M059J (cell line): ENCODE measurements around the gene DCAF8. TPM values are rescaled to one million over a fixed set of nuclear protein-coding genes. Genes with fewer than 3 reads are reported as not detected.
A peak's percentile ranks its signal among the peaks of the same experiment; 100 is the strongest.
"Not testable (repeated sequence)": the region's sequence is repeated elsewhere in the genome, so short reads cannot be mapped to it uniquely, and the experiment has no call there.

Experiments
- DNase-seq: peaks from one replicate; pipeline ENCODE4 v3.0.0-alpha.2; 2012; ENCODE audit warnings: low read depth
- total RNA-seq: library from RNA; depleted of rRNA; stranded (reverse); fragments of >200 nt; shearing (Covaris generic); gene quantifications from 2 replicates; pipeline ENCODE4 v1.2.3, GENCODE V29; 2014; rRNA removed

The DCAF8 gene
- total RNA-seq: 31.1 and 40.6 TPM in 2 replicates

DNA sequence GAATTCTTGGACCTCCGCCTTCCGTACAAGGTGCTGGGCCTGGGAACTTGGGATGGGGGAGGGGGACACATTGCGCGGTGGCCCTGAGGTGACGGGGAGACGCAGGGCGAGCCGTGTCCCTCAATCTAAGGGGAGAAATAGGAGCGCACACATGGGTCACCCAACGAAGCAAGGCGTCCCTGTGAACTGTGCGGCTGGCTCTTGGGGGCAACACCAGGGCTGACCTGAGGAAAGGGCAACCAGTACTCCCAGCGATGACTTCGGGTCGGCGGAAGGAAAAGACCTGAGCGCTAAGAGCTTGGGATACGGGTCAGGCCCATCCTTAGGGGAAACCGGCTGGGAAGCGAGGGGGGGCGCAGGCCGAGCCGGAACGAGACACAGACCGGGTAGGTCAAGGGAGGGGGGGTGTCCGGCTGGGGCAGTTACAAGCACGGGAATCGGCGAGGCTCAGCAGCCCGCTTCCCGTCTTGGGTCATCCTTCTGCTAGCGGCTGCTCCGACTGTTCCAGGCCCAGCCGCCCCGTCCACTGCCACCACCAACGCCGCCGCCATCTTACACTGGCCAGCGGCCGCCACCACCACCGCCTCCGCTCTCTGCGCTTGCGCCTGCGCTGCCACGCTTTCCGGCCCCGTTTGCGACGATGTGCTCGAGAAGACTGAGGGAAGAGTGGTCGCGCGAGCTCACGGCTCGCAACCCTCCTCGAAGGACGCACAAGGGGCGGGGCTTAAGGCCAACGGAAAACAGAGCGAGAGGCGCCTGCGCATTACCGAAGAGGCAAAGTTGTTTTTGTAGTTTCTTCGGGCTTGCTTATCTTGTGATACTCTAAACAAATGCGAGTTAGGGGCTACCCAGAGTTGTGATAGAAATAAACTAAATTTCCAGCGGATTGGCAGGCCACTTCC is at the start of gene DCAF8:
TSS of gene DCAF8 (minus strand) at position 657 of the 902 bp plus-strand sequence. CDS start 18,541 bp downstream, outside the sequence.
- peak; percentile 97 for DNase-seq

DNA sequence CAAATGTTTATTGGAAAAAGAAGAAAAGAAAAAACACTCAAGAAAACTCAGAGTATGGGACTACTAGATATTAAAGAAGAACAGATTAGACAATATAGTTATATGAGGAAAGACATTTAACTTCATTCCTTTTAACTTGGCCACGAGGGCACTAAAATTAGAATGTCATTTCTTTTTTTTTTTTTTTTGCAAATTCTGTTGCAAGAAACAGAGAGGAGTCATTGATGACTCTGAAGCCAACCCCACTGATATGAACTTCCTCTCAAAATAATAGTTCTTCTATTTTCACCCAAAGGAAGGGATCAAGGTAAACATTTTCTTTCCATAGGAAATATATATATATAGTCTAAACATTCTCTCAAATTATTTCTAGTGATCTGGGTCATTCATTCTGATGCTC is 47.2 kb upstream of the DCAF8 start:
- no peak for DNase-seq

DNA sequence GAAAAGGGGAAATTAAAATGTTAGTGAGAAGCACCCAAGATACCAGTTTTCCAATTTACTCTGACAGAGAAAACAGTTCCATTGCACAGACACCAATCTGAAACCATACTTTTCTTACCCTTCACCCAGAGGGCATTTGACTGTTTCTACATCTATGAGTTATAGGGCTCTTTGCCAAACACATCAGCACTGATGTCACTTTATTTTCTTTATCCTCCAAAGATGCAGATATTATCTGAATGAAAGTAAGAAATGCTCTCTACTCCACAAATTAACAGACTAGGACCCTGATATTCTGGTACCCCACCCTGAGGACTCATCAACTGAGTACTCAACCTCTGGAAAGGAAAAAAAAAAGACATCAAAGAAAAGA is 46.8 kb upstream of the DCAF8 start:
- DNase-seq: peak; percentile 37

DNA sequence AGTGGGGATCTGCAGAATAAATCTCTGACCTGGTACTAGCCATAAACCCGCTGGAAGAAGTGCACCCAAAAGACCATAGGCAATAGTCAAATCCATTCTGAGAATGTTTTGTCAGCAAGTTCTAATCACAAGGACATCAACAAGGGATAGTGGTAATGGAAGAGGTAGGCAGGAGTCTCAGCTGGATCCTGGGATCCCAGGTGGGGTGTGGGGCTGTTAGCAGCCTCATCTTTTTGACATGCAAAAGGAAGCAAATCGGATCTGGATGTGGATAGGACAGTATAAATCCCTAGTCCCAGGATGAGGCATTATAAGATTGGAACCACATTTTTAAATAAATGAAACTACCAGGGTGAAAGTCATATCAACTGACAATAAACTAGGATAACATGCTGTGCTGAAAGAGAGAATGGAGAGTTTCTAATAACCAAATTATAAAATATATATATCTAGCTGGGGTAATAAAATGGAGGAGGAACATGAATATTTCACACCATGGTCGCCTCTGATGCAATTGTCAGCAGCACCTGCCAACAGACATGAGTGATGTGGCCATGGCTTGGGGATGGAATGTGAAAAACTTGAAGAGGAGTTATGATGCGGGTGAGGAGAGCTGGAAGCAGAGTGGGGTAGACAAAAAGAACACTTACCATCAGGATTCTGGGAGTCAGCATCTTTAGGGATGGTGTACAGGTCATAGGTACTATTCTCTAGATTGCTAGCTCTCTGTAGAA is 46.3 kb upstream of the DCAF8 start:
- DNase-seq: no peak

DNA sequence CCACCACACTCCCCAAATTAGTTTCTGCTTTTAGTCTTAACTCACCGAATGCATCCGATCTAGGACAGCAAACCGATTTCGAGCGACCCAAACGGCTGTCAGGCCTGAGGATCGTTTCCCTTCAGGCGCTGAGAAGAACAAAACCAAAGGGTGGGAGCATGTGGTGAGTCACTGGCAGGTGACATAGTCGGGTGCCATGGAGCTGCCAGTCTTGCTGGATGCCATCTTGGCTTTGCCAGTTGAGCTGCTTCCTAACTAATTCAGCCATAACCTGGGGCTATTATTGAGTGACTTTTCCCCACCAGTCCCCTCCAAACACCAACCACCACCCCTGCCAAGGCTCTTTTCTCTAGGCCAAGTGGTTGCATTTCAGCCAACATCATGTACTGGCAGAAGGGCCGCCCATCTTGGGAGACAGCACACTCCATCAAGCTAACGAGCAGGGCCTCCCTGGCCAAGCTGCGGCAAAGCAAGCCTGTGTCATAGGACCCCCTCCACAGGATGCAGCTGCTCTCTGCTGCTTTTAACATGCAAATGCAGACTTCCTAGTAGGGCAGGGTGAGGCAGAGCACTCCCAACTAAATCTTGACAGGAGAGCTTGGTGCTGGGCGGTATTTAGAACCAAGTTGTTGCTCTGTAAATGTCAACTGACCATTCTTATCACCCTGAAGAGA is 44.9 kb upstream of the DCAF8 start:
- DNase-seq: no peak

DNA sequence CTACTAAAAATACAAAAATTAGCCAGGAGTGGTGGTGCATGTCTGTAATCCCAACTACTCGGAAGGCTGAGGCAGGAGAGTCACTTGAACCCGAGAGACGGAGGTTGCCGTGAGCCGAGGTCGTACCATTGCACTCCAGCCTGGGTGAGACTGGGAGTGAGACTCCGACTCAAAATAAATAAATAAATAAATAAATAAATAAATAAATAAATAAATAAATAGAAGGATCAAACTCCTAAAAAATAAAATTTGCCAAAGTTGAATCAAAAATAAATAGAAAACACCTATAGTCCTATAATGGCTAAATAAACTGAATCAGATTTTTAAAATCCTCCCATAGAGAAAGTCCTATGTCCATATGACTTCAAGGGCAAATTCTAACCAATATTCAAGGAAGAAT is 37.8 kb upstream of the DCAF8 start:
- no peak for DNase-seq

DNA sequence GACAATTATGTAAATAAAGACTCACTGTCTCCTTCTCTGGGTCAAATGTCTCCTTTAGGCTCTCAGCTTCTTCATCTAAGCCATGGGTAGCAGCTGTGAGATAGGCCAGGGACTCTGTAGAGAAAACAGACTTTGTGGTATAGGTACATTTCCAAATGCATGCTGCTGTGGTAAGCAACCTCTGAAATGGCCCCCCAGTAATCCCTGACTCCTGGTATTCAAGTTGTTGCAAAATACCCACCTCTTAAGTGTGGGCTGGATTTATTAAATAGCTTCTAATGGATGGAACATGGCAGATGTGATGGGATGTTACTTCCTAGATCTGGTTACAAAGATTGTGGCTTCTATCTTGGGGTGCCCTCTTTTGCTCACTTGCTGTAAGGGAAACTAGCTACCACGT is 33.7 kb upstream of the DCAF8 start:
- no peak for DNase-seq

DNA sequence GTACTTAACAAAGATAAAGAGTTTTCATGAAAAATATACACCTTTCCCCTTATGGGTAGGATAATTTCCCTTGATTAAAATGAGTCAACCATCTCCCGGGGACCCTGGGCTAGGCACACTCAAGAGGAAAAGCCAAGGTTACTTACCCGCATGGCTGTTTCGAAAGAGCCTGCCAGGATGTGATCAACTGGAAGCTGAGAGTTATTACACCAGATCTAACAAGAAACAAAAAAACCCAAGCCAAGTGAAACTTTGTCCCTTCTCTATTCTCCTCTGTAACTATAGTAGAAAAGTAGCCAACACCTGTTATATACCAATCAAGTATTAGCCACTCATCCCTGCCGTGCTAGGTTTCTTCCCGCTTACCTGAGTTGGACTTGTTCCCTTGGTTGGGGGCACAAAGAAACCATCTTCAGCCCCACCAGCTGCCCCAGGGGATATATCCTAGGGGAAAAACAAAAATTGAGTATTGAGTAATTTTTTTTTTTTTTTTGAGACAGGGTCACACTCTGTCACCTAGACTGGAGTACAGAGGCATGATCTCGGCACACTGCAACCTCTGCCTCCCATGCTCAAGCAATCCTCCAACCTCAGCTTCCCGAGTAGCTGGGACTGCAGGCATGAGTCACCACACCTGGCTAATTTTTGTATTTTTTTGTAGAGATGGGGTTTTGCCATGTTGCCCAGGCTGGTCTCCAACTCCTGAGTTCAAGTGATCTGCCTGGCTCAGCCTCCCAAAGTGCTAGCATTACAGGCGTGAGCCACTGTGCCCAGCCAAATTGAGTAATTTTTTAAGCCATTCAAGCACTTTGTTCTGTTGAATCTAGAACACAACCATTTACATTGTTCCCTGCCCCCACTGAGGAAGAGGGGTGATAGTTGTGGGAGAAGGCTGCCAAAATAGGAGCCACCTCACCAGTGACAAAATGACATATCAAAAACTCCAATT is 30.9 kb upstream of the DCAF8 start:
- no peak for DNase-seq

DNA sequence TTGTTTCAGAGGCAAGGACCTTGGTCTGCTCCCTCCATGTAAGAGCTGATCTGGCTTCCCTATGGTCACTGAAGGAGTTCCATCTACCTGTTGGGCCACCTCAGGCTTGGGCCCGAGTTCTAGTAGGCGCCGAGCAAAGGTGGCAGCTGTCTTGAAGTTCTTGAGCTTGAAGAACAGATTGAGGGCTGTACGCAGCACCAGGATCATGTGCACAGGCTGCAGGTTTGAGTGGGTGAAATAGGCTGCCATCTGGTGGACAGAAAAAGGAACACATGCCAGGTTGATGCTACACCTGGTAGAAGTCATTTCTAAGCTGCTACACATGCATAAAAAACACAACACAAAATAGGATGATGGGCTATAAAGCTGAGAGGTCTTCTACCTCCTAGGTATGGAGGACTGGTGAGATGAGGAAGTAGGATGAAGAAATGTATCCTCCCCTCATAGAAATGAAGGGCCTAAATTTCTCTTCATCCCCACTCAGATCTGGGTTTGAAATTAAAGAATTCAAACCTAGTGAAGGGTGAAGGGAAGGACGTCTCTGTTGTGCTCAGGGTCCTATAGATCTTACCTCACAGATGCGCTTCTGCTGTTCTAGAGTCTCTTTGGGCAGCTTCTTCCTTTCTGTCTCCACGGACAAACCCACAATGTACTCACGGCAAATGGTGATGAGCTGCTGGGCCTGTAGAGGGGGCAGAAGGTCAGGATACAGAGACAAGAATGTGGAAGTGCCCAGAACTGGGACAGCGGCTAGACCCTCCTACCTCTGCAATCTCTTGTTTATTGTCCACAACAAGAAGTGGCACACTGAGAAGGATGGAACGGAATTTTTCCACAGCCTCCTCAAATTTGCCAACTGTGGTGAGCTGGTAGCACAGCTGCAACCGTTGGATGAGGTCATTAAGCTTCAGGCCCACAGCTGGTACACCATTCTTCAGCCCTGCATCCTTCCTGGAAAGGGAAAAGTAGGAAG is 29.2 kb upstream of the DCAF8 start:
- DNase-seq: peak; percentile 63

DNA sequence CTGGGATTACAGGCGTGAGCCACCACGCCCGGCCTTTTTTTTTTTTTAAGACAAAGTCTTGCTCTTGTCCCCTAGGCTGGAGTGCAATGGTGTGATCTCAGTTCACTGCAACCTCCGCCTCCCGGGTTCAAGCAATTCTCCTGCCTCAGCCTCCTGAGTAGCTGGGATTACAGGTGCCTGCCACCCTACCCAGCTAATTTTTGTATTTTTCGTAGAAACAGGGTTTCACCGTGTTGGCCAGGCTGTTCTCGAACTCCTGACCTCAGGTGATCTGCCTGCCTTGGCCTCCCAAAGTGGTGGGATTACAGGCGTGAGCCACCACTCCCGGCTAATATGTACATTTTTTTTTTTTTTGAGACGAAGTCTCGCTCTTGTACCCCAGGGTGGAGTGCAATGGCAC is 25.4 kb upstream of the DCAF8 start:
- DNase-seq: not testable (repeated sequence)

DNA sequence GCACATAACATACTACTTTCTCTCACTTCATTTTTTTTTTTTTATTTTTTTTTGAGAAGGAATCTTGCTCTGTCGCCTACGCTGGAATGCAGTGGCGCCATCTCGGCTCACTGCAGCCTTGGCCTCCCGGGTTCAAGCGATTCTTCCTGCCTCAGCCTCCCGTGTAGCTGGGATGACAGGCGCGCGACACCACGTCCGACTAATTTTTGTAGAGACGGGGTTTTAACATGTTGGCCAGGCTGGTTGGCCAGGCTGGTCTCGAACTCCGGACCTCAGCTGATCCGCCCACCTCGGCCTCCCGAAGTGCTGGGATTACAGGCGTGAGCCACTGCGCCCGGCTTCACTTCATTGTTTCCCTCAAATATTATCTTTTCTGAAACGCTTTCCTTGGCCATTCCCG is 23.2 kb upstream of the DCAF8 start:
- DNase-seq: no peak

DNA sequence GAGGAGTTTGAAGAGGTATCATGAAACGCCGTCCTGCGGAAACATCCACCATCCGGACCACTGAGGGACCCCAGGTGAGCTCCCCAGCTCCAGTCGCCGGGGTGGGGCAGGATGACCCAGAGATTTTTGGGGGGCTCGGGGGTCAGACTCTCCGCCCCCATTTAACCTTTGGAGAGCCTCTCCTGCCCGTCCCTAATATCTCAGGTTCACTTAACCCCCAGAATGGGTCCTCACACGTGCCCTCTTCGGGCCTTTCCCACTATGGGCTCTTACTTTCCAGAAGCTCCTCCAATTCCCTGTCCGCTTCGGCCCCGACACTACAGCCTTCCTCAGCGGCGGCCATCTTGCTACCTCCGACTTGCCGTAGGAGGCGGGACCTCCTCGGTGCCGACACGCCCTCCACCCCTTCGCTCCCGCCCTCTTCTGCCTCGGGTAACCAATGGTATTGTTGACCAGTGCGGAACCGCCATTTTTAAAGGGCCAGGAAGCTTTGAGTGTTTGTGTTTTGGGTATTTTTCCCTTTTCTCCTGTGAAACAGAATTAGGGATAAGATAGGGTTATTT is 22.5 kb upstream of the DCAF8 start, which contains the start of gene PEX19:
TSS of gene PEX19 (minus strand) at position 352 of the 563 bp plus-strand sequence. CDS start at position 343, 9 bp downstream.
- DNase-seq: peak; percentile 91

DNA sequence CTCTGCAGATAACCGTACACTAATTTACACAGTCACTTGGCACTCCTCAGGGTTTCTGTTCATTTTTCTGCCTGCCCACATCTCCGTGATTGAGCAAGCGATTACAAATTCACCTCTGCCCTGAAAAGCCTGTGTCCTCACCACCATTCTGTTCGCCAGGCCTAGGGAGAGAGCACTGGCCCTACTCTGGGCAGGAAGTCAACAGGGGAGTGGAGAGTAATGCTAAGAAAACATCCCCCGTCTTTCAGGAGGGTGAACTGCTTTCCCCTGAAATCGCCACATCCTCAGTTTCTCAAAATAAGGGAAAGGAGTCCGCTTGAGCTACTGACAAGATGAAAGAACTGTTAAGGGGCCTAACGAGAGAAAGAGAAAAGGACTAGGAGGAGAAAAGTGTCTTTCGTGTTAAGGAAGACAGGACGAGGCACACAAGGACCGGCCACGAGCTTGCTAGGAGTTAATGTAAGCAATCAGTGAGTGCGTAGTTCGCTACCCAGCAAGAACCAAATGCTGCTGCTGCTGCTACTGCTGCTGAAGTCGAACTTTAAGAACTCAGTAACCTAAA is 22.0 kb upstream of the DCAF8 start:
- DNase-seq: peak; percentile 59

DNA sequence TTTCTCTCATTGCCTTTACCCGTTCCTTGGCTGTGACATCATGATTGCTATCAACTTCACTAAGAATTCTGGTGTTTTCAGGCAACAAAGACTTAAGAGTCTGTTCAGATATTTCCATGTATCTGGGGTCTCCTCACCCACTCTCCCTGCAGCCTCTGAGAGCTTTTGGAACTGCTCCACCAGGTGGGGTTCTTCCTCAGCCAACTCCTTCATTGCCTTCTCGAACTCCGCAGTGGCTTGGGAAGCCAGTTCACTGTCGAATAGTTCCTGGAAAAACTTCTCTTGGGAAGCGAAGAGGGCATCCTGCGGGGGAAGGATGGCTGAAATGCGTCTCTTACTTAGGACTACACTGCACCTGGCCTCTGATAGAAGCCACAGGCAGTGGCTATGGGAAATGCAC is 20.5 kb upstream of the DCAF8 start:
- DNase-seq: no peak

DNA sequence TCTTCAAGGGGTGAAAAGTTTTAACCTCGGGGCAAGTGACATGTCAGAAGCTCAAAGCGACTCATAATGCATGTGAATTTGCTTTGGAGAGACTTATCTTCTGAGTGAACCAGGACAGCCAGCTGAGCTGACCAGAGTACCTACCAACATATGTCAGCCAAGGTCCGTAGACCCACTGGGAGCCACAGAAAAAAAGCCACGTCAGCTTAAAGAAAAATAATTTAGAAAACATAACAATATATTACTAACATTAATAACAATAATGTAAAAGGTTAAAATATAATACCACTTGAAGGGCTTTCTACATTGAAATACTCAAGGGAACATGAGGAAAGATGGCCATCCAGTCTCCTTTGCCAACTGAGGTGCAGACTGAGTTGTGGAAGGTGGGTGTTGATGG is 15.6 kb upstream of the DCAF8 start:
- no peak for DNase-seq

DNA sequence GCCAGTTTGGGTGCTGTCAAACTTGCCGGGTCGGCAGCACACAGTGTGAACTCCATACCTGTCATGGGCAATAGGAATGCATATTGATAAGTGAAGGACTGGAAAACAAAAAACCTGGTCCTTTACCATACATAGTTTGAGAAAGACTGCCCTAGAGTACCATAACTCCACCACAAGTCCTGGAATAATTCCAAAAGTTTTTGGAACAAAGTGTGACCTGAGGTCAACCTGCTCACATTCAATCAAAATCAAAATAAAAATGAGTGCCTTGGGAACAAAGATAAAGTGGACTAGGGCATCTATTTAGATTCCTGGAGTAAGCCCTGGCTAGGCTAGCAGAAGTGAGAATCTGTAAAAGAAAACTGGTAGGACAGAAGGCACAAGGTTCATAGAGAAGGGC is 15.0 kb upstream of the DCAF8 start:
- DNase-seq: no peak

DNA sequence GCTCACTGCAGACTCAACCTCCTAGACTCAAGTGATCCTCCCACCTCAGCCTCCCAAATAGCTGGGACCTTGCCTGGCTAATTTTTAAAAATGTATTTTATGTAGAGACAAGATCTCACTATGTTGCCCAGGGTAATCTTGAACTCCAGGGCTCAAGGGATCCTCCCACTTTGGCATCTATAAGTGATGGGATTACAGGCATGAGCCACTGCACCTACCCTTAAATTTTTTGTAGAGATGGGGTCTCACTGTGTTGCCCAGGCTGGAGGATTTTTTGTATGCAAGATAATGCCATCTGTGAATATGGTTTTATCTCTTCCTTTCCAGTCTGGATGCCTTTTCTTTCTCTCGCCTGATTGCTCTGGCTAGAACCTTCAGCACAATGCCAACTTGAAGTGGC is 8.7 kb upstream of the DCAF8 start:
- DNase-seq: no peak

DNA sequence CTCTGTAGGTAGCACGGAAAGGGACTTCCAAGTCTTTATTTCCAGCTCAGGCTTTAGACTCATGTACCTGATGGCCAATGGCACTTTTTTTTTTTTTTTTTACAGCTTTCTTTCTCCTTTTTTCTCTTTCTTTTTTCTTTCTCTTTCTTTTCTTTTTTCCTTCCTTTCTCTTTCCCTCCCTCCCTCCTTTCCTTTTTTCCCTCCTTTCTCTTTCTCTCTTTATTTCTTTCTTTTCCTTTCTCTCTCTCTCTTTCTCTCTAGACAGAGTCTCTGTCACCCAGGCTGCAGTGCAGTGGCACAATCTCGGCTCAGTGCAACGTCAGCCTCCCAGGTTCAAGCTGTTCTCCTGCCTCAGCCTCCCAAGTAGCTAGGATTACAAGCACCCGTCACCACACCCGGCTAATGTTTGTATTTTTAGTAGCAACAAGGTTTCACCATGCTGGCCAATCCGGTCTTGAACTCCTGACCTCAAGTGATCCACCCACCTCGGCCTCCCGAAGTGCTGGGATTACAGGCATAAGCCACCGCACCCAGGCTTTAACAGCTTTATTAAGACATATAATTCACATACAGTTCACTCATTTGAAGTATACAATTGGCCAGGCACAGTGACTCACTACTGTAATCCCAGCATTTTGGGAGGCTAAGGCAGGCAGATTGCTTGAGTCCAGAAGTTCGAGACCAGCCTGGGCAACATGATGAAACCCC is 5.1 kb upstream of the DCAF8 start:
- DNase-seq: no peak
